ENCODE data around the gene VILL.
A peak's percentile ranks its signal among the peaks of the same experiment; 100 is the strongest.

- peak; percentile 95 for TF ChIP-seq MAX (IDR thresholded peaks at IDR 0.05; ENCODE audit: low read depth)
- TF ChIP-seq TAF1 (IDR thresholded peaks at IDR 0.05; ENCODE audit: borderline replicate concordance, low read depth, low read length), result no peak
- no peak for TF ChIP-seq NRF1 (IDR thresholded peaks at IDR 0.05; ENCODE audit: low read depth, low read length)
- no peak for TF ChIP-seq CTCF (IDR thresholded peaks at IDR 0.05)
- TF ChIP-seq GATA2 (CRISPR knock-in tag; IDR thresholded peaks at IDR 0.05), result no peak
- TF ChIP-seq RCOR1 (IDR thresholded peaks at IDR 0.05; ENCODE audit: low read length), result no peak
- TF ChIP-seq EZH2phosphoT487 (IDR thresholded peaks at IDR 0.05; ENCODE audit: borderline replicate concordance, low read depth), result no peak
- TF ChIP-seq SMC3 (IDR thresholded peaks at IDR 0.05; ENCODE audit: low read depth, low read length), result no peak
- TF ChIP-seq TEAD4 (IDR thresholded peaks at IDR 0.05; ENCODE audit: borderline replicate concordance, insufficient read depth), result no peak
Measured at GRCh38 chr3:37993820-37994638, 3.4 kb downstream of the VILL start.

All from SK-N-SH (cell line).